Fibroblast of the aortic adventitia (primary cell): ENCODE results near the gene DIP2B. TPM values are rescaled to one million over a fixed set of nuclear protein-coding genes. Genes with fewer than 3 reads are reported as not detected.
"Not testable (repeated sequence)": the region's sequence is repeated elsewhere in the genome, so short reads cannot be mapped to it uniquely, and the experiment has no call there.

Experiments used
- DNase-seq: peaks from one replicate; pipeline ENCODE4 v3.0.0-alpha.2; 2010; ENCODE audit warnings: low read depth
- H3K4me3 ChIP-seq: 2 replicates; pipeline ENCODE4 v1.5.1; 2011; ENCODE audit warnings: low read depth, mild to moderate bottlenecking, control low read depth, low read length, moderate library complexity
- total RNA-seq: library from RNA; depleted of rRNA; stranded (reverse); fragments of >200 nt; gene quantifications from 2 replicates; pipeline ENCODE4 v1.2.3, GENCODE V29; 2012; ENCODE audit warnings: low replicate concordance
- TF ChIP-seq, protein P1 (sequence below): IDR thresholded peaks from 2 replicates; pipeline ENCODE4 v1.5.1; 2011; ENCODE audit warnings: mild to moderate bottlenecking, low read length, control low read depth, inconsistent platforms; ENCODE audit not compliant: insufficient read depth

The DIP2B gene
- total RNA-seq, 1 donor, result 26.7 TPM

DNA sequence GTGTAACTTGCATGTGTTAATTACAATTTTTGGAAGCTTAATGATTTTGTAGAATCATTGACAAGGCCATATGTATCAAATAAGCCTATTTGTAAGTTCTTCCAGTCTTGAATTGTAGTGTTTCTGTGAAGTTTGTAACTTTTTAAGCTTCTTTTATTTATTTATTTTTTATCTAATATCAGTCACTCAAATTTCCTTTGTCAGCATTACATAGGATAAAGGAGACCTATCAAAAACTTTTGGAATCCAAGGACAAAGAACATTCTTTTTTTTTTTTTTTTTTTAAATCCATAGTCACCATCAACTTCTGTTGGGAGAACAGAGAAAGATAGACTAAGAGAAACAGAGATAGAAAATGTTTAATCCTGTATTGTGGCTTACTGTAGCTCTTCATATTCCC is 36.4 kb downstream of the DIP2B start:
- TF ChIP-seq, protein P1, sequence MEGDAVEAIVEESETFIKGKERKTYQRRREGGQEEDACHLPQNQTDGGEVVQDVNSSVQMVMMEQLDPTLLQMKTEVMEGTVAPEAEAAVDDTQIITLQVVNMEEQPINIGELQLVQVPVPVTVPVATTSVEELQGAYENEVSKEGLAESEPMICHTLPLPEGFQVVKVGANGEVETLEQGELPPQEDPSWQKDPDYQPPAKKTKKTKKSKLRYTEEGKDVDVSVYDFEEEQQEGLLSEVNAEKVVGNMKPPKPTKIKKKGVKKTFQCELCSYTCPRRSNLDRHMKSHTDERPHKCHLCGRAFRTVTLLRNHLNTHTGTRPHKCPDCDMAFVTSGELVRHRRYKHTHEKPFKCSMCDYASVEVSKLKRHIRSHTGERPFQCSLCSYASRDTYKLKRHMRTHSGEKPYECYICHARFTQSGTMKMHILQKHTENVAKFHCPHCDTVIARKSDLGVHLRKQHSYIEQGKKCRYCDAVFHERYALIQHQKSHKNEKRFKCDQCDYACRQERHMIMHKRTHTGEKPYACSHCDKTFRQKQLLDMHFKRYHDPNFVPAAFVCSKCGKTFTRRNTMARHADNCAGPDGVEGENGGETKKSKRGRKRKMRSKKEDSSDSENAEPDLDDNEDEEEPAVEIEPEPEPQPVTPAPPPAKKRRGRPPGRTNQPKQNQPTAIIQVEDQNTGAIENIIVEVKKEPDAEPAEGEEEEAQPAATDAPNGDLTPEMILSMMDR, result no peak
- no peak for DNase-seq
- no peak overlapping the region for H3K4me3 ChIP-seq

DNA sequence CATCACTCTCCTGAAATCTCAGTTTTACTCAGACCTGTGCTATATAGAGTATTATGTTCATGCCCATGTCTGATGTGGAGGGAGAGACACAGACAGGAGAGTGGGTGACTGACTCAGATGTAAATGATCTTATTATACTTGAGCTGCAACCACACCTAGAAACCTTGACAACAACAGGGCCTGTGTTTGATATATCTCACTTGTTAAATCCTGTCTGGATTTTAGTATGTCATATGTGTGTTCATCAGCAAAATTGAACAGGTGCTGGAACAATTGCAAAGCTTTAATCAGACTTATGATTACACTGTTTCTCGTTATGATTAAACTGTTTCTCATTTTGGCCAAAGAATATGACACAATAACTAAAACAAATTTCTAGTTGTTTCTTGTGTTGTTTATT is 37.7 kb downstream of the DIP2B start:
- TF ChIP-seq, protein P1, result no peak
- peak; percentile 36 for DNase-seq
- no peak overlapping the region for H3K4me3 ChIP-seq

DNA sequence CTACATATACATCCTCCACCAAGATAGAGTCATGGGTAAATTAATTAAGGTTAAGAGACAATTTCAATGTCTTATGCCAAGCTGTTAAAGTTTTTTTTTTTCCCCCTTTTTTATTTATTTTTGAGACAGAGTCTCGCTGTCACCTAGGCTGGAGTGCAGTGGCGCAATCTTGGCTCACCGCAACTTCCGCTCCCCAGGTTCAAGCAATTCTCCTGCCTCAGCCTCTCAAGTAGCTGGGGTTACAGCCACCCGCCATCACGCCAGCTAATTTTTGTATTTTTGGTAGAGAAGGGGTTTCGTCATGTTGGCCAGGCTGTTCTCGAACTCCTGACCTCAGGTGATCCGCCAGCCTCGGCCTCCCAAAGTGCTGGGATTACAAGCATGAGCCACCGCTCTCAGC is 38.4 kb downstream of the DIP2B start:
- not testable (repeated sequence) for H3K4me3 ChIP-seq, DNase-seq

DNA sequence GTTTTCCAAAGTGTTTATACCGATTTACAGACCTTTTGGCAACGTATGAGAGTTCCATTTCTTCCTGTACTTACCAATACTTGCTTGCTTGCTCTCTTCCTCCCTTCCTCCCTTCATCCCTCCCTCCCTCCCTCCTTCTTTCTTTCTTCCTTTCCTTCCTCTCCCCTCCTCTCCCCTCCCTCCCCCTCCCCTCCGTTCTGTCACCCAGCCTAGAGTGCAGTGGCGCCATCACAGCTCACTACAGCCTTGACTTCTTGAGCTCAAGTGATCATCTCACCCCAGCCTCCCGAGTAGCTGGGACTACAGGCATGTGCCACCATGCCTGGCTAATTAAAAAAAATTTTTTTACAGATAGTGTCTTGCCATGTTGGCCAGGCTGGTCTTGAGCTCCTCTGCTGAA is 40.4 kb downstream of the DIP2B start:
- TF ChIP-seq, protein P1, result no peak
- H3K4me3 ChIP-seq, result no peak overlapping the region
- no peak for DNase-seq

DNA sequence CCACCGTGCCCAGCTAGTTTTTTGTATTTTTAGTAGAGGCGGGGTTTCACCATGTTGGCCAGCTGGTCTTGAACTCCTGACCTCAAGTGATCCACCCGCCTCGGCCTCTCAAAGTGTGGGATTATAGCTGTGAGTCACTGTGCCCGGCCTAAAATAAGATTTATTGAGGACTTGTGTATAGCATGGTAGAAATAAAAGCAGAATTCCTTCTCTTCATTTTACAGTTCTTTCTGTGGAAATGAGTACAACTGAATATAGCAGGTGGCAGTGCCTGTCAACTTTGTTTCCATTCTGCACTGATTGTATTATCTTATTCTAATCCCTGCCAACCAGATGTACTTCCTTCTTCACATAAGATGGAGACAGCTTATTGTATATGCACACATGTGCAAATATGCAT is 41.0 kb downstream of the DIP2B start:
- DNase-seq, result no peak
- TF ChIP-seq, protein P1, result no peak

DNA sequence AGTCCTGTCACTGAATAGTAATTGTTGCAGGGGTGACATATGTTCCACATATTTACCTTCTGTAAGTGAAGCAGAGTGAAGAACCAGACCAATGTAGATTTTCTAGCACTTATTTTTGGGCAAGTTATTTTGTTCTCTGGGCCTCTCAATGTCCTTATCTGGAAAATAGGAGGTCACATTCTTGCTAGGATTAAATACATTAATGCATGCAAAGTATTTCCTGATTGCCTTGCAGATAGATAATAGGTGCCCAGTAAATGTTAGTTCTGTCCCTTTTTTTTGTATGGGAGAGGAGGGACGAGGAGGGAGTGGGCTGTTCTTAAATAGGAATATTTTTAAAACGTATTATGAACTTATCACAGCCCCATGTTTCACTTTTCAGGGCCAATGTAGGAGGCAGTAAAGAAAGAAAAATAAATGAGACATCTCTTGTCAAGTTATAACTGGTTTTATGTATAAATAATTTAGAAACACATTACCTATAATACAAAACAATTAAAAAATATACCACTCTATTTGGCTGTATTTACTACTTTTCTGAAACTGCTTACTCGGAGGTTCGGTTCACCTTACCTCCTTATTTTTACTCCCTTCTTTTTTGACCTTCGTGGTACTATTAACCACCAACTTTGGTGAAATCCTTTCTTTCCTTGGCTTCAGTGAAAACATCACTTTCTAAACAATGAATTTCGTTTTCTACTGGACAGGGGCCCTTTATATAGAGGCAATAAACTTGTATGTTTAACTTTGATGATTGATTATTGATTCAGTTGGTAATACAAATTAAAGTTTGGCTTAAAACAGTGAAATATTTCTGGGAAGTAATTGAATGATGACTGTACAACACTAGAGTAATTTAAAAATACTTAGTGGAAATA is 41.9 kb downstream of the DIP2B start:
- TF ChIP-seq, protein P1, result no peak
- no peak for DNase-seq
- H3K4me3 ChIP-seq, result no peak overlapping the region

More for the DNA sequence above, 41.0 kb downstream of the DIP2B start:
- H3K4me3 ChIP-seq, result no peak overlapping the region

DNA sequence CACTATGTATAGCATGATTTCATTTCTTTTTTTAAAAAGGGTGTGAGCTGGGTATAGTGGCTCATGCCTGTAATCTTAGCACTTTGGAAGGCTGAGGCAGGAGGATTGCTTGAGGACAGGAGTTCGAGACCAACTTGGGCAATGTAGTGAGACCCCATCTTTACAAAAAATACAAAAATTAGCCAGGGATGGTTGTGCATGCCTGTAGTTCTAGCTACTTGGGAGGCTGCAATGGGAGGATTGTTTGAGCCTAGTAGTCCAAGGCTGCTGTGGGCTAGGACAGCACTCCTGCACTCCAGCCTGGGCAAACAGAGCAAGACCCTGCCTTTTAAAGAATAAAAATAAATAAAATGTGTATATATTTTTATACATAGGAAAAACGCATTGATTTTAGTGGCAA is 43.0 kb downstream of the DIP2B start:
- no peak overlapping the region for H3K4me3 ChIP-seq
- TF ChIP-seq, protein P1, result no peak
- DNase-seq, result no peak
